Breast epithelium (tissue), 3 donors: ENCODE results near the gene TNPO1.

Experiments used
- POLR2A ChIP-seq: fragments of 450-650 bp; IDR thresholded peaks from one replicate; pipeline ENCODE4 v1.6.1; 2016; ENCODE audit warnings: antibody characterized with exemption, mild to moderate bottlenecking, moderate library complexity
- TF ChIP-seq, protein P1 (sequence below), 3 donors: fragments of 450-650 bp; IDR thresholded peaks; one replicate each; pipeline ENCODE4 v1.5.1; 2016 to 2017; ENCODE audit warnings: antibody characterized with exemption in 3 of 3, mild to moderate bottlenecking in 3 of 3, moderate library complexity in 3 of 3

DNA sequence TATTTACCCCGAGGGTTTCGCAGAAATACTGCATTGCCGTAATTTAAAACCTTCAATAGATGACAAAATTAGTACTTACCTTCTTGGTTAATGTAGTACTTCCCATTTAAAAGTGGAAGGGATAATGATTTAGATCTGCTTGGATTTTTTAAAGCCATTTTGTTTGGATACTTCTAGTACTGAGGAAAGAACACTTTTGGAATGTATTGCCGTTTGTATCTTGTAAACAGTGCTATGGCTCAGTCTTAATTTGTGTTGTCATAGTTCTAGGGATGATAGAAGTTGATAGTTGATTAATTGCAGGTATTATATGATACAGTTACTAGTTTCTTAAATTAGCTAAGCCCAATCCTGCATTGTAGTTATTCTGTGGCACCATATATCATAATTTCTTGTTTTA lies 33.1 kb downstream of the TNPO1 start:
- TF ChIP-seq, protein P1, sequence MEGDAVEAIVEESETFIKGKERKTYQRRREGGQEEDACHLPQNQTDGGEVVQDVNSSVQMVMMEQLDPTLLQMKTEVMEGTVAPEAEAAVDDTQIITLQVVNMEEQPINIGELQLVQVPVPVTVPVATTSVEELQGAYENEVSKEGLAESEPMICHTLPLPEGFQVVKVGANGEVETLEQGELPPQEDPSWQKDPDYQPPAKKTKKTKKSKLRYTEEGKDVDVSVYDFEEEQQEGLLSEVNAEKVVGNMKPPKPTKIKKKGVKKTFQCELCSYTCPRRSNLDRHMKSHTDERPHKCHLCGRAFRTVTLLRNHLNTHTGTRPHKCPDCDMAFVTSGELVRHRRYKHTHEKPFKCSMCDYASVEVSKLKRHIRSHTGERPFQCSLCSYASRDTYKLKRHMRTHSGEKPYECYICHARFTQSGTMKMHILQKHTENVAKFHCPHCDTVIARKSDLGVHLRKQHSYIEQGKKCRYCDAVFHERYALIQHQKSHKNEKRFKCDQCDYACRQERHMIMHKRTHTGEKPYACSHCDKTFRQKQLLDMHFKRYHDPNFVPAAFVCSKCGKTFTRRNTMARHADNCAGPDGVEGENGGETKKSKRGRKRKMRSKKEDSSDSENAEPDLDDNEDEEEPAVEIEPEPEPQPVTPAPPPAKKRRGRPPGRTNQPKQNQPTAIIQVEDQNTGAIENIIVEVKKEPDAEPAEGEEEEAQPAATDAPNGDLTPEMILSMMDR (IDR thresholded peaks at IDR 0.05): no peak
- no peak for TF ChIP-seq POLR2A
